Hepatocyte (in vitro differentiated cells): ENCODE data around the gene PITX3.

Experiments
- EZH2 ChIP-seq: fragments of 200-600 bp; sonication (generic); IDR thresholded peaks from 2 replicates; pipeline ENCODE4 v1.6.1; 2016; ENCODE audit warnings: antibody characterized with exemption, mild to moderate bottlenecking, borderline replicate concordance
- EZH2phosphoT487 ChIP-seq: fragments of 200-600 bp; sonication (generic); IDR thresholded peaks from one replicate; pipeline ENCODE4 v1.6.1; 2018; ENCODE audit warnings: antibody characterized with exemption, mild to moderate bottlenecking, low read depth, moderate library complexity; ENCODE audit not compliant: unreplicated experiment, severe bottlenecking

GRCh38 chr10:102284531-102284930 lies 43.2 kb upstream of the PITX3 start:
- TF ChIP-seq EZH2phosphoT487 (no peak), EZH2 (no peak)
